Activated CD4-positive, alpha-beta T cell treated with anti-CD3 and anti-CD28 coated beads, Interleukin-2, Interleukin-4, amounts not matched to agents 100 ng/mL and 50 ng/mL, durations not matched to agents 16 hours and 8 hours (primary cell): ENCODE results near the gene KCTD13.
A peak's percentile ranks its signal among the peaks of the same experiment; 100 is the strongest.
"Not testable (repeated sequence)": the region's sequence is repeated elsewhere in the genome, so short reads cannot be mapped to it uniquely, and the experiment has no call there.

Experiments
- DNase-seq: peaks from one replicate; pipeline ENCODE4 v3.0.0-alpha.2; 2020; ENCODE audit warnings: low spot score

KCTD13 gene

GRCh38 chr16:29877266-29877961 lies 48.6 kb downstream of the KCTD13 start:
- DNase-seq = peak; percentile 39

GRCh38 chr16:29876594-29877249 lies 49.3 kb downstream of the KCTD13 start:
- no peak for DNase-seq

- no peak for DNase-seq
Observed at GRCh38 chr16:29876217-29876593, 49.8 kb downstream of the KCTD13 start.

GRCh38 chr16:29875206-29875605 lies 50.8 kb downstream of the KCTD13 start:
- no peak for DNase-seq

- DNase-seq = no peak
Observed at GRCh38 chr16:29873319-29873718, 52.7 kb downstream of the KCTD13 start.

GRCh38 chr16:29871822-29872546 lies 54.0 kb downstream of the KCTD13 start:
- DNase-seq = no peak

- not testable (repeated sequence) for DNase-seq
Observed at GRCh38 chr16:29869067-29869466, 57.0 kb downstream of the KCTD13 start.

- DNase-seq = no peak
Observed at GRCh38 chr16:29868396-29869009, 57.5 kb downstream of the KCTD13 start.

GRCh38 chr16:29864205-29864604 lies 61.8 kb downstream of the KCTD13 start:
- DNase-seq = no peak

GRCh38 chr16:29863669-29863984 lies 62.4 kb downstream of the KCTD13 start:
- DNase-seq = no peak

GRCh38 chr16:29862884-29863668 lies 63.0 kb downstream of the KCTD13 start, which contains the start of gene CDIPT:
CDIPT (minus strand) TSS chr16:29863226; CDS start chr16:29862857, 369 bp downstream.
- peak; percentile 97 for DNase-seq

GRCh38 chr16:29862383-29862883 lies 63.6 kb downstream of the KCTD13 start:
- DNase-seq = no peak

GRCh38 chr16:29860218-29860617 lies 65.8 kb downstream of the KCTD13 start:
- no peak for DNase-seq

GRCh38 chr16:29858974-29859373 lies 67.1 kb downstream of the KCTD13 start:
- DNase-seq = no peak

- no peak for DNase-seq
Observed at GRCh38 chr16:29858149-29858849, 67.7 kb downstream of the KCTD13 start.

GRCh38 chr16:29857133-29857760 lies 68.8 kb downstream of the KCTD13 start:
- no peak for DNase-seq
